ENCODE data around the gene SLC15A1. TPM values are rescaled to one million over a fixed set of nuclear protein-coding genes. Genes with fewer than 3 reads are reported as not detected.

SLC15A1 gene
- polyA plus RNA-seq, 1 experiment, result not detected

DNA sequence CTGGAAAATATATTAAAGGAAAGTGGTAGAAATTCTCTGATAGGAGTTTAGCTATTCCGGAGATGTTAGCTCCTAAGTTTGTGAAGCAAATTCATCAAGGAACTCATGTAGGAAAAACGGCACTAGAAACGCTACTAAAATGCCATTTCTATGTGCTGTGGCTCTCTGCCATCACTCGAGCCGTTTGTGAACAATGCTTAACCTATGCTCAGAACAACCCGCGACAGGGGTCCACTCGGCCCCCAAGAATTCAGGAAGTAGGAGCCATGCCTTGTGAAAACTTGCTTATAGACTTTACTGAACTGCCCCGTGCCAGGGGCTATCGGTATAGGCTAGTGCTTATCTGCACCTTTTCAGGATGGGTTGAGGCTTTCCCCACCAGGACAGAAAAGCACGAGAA, 14.2 kb upstream of the SLC15A1 start:
- TF ChIP-seq, protein P1, sequence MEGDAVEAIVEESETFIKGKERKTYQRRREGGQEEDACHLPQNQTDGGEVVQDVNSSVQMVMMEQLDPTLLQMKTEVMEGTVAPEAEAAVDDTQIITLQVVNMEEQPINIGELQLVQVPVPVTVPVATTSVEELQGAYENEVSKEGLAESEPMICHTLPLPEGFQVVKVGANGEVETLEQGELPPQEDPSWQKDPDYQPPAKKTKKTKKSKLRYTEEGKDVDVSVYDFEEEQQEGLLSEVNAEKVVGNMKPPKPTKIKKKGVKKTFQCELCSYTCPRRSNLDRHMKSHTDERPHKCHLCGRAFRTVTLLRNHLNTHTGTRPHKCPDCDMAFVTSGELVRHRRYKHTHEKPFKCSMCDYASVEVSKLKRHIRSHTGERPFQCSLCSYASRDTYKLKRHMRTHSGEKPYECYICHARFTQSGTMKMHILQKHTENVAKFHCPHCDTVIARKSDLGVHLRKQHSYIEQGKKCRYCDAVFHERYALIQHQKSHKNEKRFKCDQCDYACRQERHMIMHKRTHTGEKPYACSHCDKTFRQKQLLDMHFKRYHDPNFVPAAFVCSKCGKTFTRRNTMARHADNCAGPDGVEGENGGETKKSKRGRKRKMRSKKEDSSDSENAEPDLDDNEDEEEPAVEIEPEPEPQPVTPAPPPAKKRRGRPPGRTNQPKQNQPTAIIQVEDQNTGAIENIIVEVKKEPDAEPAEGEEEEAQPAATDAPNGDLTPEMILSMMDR (IDR thresholded peaks at IDR 0.05; ENCODE audit: low read depth, low read length), result no peak
- no peak overlapping the region for H3K27ac ChIP-seq (ENCODE audit: low read depth, low read length)
- ChIA-PET POLR2A (no interaction called here), CTCF (interaction anchor here (0.6 kb wide), 2 partner anchors 106 to 670 kb away, joined by 3 to 6 read pairs; no protein-coding TSS in a partner anchor)
- no peak for DNase-seq (ENCODE audit: low read depth, low spot score)
- H3K27me3 ChIP-seq (ENCODE audit: control insufficient read depth, insufficient read depth, low read length), result peaks cover 23% of the 10 kb centered on the region
- H3K9me3 ChIP-seq (ENCODE audit: control insufficient read depth, insufficient read depth, low read length), result no peaks in the 10 kb centered on the region
- no peak overlapping the region for H3K4me3 ChIP-seq (ENCODE audit: low read depth, low read length)

DNA sequence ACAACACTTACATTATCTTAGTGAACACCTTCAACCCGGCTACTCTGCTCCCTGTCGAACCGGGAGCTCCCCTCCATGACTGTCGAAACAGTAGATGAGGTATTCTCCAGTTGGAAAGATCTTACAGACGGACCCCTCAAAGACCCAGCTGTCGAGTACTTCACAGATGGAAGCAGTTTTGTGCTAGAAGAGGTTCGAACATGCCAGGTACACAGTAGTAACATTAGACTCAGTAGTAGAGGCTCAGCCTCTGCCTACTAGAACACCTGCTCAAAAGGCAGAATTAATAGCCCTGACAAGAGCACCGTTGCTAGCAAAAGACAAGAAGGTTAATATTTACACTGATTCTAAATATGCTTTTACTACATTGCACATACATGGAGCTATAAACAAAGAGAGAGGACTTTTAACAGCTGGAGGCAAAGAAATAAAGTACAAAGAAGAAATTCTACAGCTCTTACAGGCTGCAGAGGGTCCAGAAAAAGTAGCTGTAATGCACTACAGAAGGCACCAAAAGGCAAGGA, 13.6 kb upstream of the SLC15A1 start:
- POLR2A ChIA-PET, result no interaction called here
- TF ChIP-seq, protein P1 (IDR thresholded peaks at IDR 0.05; ENCODE audit: low read depth, low read length), result no peak
- CTCF ChIA-PET, result interaction anchor here (0.6 kb wide), 2 partner anchors 106 to 671 kb away, joined by 3 to 6 read pairs; no protein-coding TSS in a partner anchor
- no peak overlapping the region for H3K27ac ChIP-seq (ENCODE audit: low read depth, low read length)
- peaks cover 23% of the 10 kb centered on the region for H3K27me3 ChIP-seq (ENCODE audit: control insufficient read depth, insufficient read depth, low read length)
- no peak overlapping the region for H3K4me3 ChIP-seq (ENCODE audit: low read depth, low read length)
- H3K9me3 ChIP-seq (ENCODE audit: control insufficient read depth, insufficient read depth, low read length), result no peaks in the 10 kb centered on the region; the same call in 1 of the 2 replicates
- no peak for DNase-seq (ENCODE audit: low read depth, low spot score)

DNA sequence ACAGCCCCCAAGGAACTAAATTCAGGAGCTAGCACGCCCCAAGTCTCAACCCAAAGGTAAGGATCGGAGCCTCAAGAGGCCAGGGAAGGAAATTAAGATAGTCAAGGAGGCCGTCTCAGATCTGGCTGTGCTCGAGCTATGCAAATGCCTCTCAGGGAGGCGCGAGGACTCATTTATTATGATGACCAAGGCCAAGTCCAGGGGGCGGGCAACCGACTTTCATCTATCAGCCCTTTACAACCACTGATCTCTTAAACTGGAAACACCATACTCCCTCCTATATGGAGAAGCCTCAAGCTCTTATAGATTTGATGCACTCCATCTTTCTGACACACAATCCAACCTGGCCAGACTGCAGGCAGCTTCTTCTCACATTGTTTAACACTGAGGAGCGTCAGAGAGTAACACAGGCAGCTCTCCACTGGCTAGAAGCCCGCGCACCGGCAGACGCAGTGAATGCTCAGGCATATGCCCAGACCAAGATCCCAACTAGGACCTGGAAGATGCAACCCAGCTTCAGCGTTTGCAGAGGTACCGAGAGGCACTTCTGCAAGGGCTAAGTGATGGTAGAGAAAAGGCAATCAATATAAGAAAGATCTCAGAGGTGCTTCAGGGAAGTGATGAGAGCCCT, 9.6 kb upstream of the SLC15A1 start:
- POLR2A ChIA-PET, result interaction anchor here (0.6 to 0.8 kb wide), 2 partner anchors 14 to 21 kb away, joined by 3 read pairs; no protein-coding TSS in a partner anchor
- TF ChIP-seq, protein P1 (IDR thresholded peaks at IDR 0.05; ENCODE audit: low read depth, low read length), result no peak
- no peak for DNase-seq (ENCODE audit: low read depth, low spot score)
- Histone ChIP-seq H3K27ac (ENCODE audit: low read depth, low read length) (no peak overlapping the region), H3K27me3 (ENCODE audit: control insufficient read depth, insufficient read depth, low read length) (peaks cover 13% of the 10 kb centered on the region), H3K9me3 (ENCODE audit: control insufficient read depth, insufficient read depth, low read length) (peaks cover 3% of the 10 kb centered on the region), H3K4me3 (ENCODE audit: low read depth, low read length) (peak overlapping the region; percentile 53)
- CTCF ChIA-PET, result interaction anchor here (0.8 kb wide), 1 partner anchor 78 kb away, joined by 3 read pairs; no protein-coding TSS in a partner anchor

DNA sequence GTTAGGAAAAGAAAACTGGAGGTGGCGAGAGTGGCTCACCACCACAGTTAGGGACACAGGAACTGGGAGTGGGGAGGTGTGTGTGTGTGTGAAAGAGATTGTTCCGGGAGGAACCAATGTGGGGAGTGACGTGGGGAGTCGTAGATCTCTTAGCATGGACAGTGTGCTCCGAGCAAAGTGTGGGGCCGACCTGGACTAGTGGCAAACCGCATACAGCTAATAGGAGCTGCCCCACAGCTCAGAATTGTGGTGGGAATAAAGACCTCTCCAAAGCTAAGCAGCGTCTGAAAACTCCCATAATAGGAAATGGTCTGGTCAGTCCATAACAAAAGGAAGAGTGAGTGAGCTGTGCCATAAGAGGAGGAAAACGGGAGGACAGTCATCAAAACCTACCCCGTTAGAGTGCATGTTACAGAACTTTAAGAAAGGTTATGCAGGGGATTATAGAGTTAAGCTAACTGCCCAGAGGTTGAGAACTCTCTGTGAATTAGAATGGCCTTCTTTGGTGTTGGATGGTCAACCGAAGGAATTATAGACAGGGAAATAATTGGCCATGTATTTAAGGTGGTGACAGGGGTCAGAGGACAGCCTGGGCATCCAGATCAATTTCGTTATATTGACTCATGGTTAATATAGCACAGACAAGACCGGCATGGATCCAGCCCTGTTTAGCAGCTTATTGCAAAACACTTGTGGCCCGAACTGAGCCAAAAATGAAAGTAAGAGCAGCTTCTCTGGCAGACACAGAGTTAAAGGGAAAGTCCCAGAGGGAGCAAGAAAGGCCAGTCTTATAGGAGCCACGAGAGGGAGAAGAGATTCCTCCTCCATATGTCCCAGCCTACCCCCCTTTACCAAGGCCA, 8.9 kb upstream of the SLC15A1 start:
- Histone ChIP-seq H3K27me3 (ENCODE audit: control insufficient read depth, insufficient read depth, low read length) (peaks cover 15% of the 10 kb centered on the region), H3K9me3 (ENCODE audit: control insufficient read depth, insufficient read depth, low read length) (peaks cover 3% of the 10 kb centered on the region), H3K4me3 (ENCODE audit: low read depth, low read length) (peak overlapping the region; percentile 53), H3K27ac (ENCODE audit: low read depth, low read length) (no peak overlapping the region)
- peak; percentile 48 for DNase-seq (ENCODE audit: low read depth, low spot score)
- TF ChIP-seq, protein P1 (IDR thresholded peaks at IDR 0.05; ENCODE audit: low read depth, low read length), result peak; percentile 31
- ChIA-PET CTCF (interaction anchor here (0.8 kb wide), 1 partner anchor 79 kb away, joined by 3 read pairs; no protein-coding TSS in a partner anchor), POLR2A (interaction anchor here (0.6 to 0.8 kb wide), 2 partner anchors 13 to 22 kb away, joined by 3 read pairs; no protein-coding TSS in a partner anchor)

Data from AG04450 (cell line).